HCT116 (cell line): Measurements from ENCODE around the gene TWIST2. TPM values are rescaled to one million over a fixed set of nuclear protein-coding genes. Genes with fewer than 3 reads are reported as not detected.

Experiments used
- ATAC-seq: fragments of 200-7000 bp; cut with Tn5 transposase; 2 replicates; pipeline ENCODE4 v1.9.1; 2020; ENCODE audit warnings: mild to moderate bottlenecking, moderate library complexity
- BruUV-seq: library from RNA; stranded (reverse); fragments of 400-500 nt; replicated peaks from 2 replicates; lab custom pipeline; 2021; lab: Mats Ljungman, UMichigan
- CTCF ChIA-PET: fragments of 300-600 bp; sonication (Branson Sonifier 250); formaldehyde crosslinking; loops from one replicate; lab custom pipeline; 2021; ENCODE audit warnings: antibody characterized with exemption; lab: Charles Lee
- POLR2A ChIA-PET: fragments of 300-600, 350-600 bp; sonication (Branson Sonifier 250); formaldehyde crosslinking; loops from one replicate; lab custom pipeline; 2021; ENCODE audit warnings: antibody characterized with exemption; lab: Charles Lee
- RAD21 ChIA-PET, 2 experiments: fragments of 300-600 bp; sonication (Branson Sonifier 250); formaldehyde crosslinking; loops; one replicate each; lab custom pipeline; 2023; ENCODE audit warnings: low total read pairs in 2 of 2; ENCODE audit not compliant: uncharacterized antibody in 2 of 2, unreplicated experiment in 2 of 2, low non-redundant PET in 1 of 2; lab: Charles Lee
- DNase-seq: peaks from one replicate; pipeline ENCODE4 v3.0.0-alpha.2; 2010; ENCODE audit warnings: low read depth, low spot score
- H2AFZ ChIP-seq: fragments of 200-600 bp; shearing (Covaris generic), sonication (generic); 2 replicates; pipeline ENCODE4 v1.6.1; 2017; ENCODE audit warnings: low read depth, mixed run types, mixed read lengths, antibody characterized with exemption, low read length; ENCODE audit not compliant: poor library complexity, severe bottlenecking
- H3K27ac ChIP-seq: 2 replicates; pipeline ENCODE4 v1.5.1; 2012; ENCODE audit warnings: low read depth, low read length
- H3K27me3 ChIP-seq: fragments of 200-600 bp; sonication (generic); 2 replicates; pipeline ENCODE4 v1.6.1; 2016; ENCODE audit warnings: mixed run types, low read length, mixed read lengths; ENCODE audit not compliant: insufficient read depth
- H3K36me3 ChIP-seq, 2 experiments: fragments of 200-500 bp in 1 of 2; fragments of 200-600 bp in 1 of 2; sonication (Bioruptor generic) in 1 of 2; sonication (generic) in 1 of 2; 2 replicates each; pipeline versions ENCODE4 v1.5.1 to v1.6.1; 2014 to 2016; ENCODE audit warnings: low read length in 2 of 2, inconsistent platforms in 1 of 2, mixed read lengths in 1 of 2, mixed run types in 1 of 2; ENCODE audit not compliant: insufficient read depth in 2 of 2, control insufficient read depth in 1 of 2
- H3K4me1 ChIP-seq, 2 experiments: fragments of 200-600 bp in 1 of 2; sonication (generic) in 1 of 2; 2 replicates each; pipeline versions ENCODE4 v1.5.1 to v1.6.1; 2012 to 2017; ENCODE audit warnings: low read length in 2 of 2, inconsistent platforms in 1 of 2, mild to moderate bottlenecking in 1 of 2, mixed read lengths in 1 of 2, mixed run types in 1 of 2, moderate library complexity in 1 of 2; ENCODE audit not compliant: insufficient read depth in 2 of 2, control insufficient read depth in 1 of 2
- H3K4me2 ChIP-seq: fragments of 200-600 bp; sonication (generic); 2 replicates; pipeline ENCODE4 v1.6.1; 2017; ENCODE audit warnings: mixed run types, low read length, mixed read lengths
- H3K4me3 ChIP-seq, 2 experiments: fragments of 200-600 bp in 1 of 2; sonication (generic) in 1 of 2; replicated peaks in 1 of 2; 2 replicates each; pipeline ENCODE4 v1.5.1; 2011 to 2016; ENCODE audit warnings: low read length in 2 of 2, control low read depth in 1 of 2, low read depth in 1 of 2, mild to moderate bottlenecking in 1 of 2, mixed read lengths in 1 of 2, mixed run types in 1 of 2
- H3K79me2 ChIP-seq: fragments of 200-600 bp; sonication (generic); 2 replicates; pipeline ENCODE4 v1.6.1; 2017; ENCODE audit warnings: mild to moderate bottlenecking, mixed run types, low read length, moderate library complexity, mixed read lengths; ENCODE audit not compliant: insufficient read depth
- H3K9ac ChIP-seq: fragments of 200-600 bp; sonication (generic); 2 replicates; pipeline ENCODE4 v1.6.1; 2016; ENCODE audit warnings: low read length, mixed read lengths
- H3K9me2 ChIP-seq: fragments of 200-600 bp; sonication (generic), shearing (Covaris generic); 2 replicates; pipeline ENCODE4 v1.6.1; 2017; ENCODE audit warnings: mixed run types, mild to moderate bottlenecking, moderate library complexity; ENCODE audit not compliant: insufficient read depth
- H3K9me3 ChIP-seq, 2 experiments: fragments of 200-500 bp in 1 of 2; fragments of 200-600 bp in 1 of 2; sonication (Bioruptor generic) in 1 of 2; sonication (generic) in 1 of 2; 2 replicates each; pipeline ENCODE4 v1.6.1; 2014 to 2017; ENCODE audit warnings: low read length in 2 of 2, mixed read lengths in 2 of 2, inconsistent platforms in 1 of 2, low read depth in 1 of 2, mild to moderate bottlenecking in 1 of 2, mixed run types in 1 of 2, moderate library complexity in 1 of 2; ENCODE audit not compliant: control insufficient read depth in 1 of 2, insufficient read depth in 1 of 2
- H4K20me1 ChIP-seq: fragments of 200-600 bp; sonication (generic), shearing (Covaris generic); 2 replicates; pipeline ENCODE4 v1.6.1; 2017; ENCODE audit warnings: mixed run types, mild to moderate bottlenecking, moderate library complexity; ENCODE audit not compliant: insufficient read depth
- ATF3 ChIP-seq: IDR thresholded peaks from 2 replicates; pipeline ENCODE4 v1.6.1; 2012
- CBX3 ChIP-seq: IDR thresholded peaks from 2 replicates; pipeline ENCODE4 v1.6.1; 2012; ENCODE audit warnings: low read depth
- CEBPB ChIP-seq: IDR thresholded peaks from 2 replicates; pipeline ENCODE4 v1.6.1; 2012; ENCODE audit warnings: low read depth
- CTCF ChIP-seq, 3 experiments: fragments of 200-600 bp in 1 of 3; sonication (generic) in 1 of 3; IDR thresholded peaks in 2 of 3; conservative IDR thresholded peaks in 1 of 3; 2 replicates each; pipeline ENCODE4 v1.5.1; 2012 to 2017; ENCODE audit warnings: low read depth in 2 of 3, low read length in 2 of 3, antibody characterized with exemption in 1 of 3, borderline replicate concordance in 1 of 3, control low read depth in 1 of 3, mild to moderate bottlenecking in 1 of 3, mixed read lengths in 1 of 3, mixed run types in 1 of 3, moderate library complexity in 1 of 3; ENCODE audit not compliant: insufficient read depth in 1 of 3
- EGR1 ChIP-seq: IDR thresholded peaks from 2 replicates; pipeline ENCODE4 v1.6.1; 2012; ENCODE audit warnings: low read depth
- ELF1 ChIP-seq: IDR thresholded peaks from 2 replicates; pipeline ENCODE4 v1.6.1; 2012; ENCODE audit warnings: low read depth, borderline replicate concordance
- FOSL1 ChIP-seq: IDR thresholded peaks from 2 replicates; pipeline ENCODE4 v1.6.1; 2012; ENCODE audit warnings: low read depth
- POLR2A ChIP-seq: IDR thresholded peaks from 2 replicates; pipeline ENCODE4 v1.7.0; 2011; ENCODE audit warnings: borderline replicate concordance; ENCODE audit not compliant: insufficient read depth, insufficient read length; ENCODE audit errors: extremely low read depth
- POLR2AphosphoS5 ChIP-seq: IDR thresholded peaks from 2 replicates; pipeline ENCODE4 v1.6.1; 2011; ENCODE audit warnings: mild to moderate bottlenecking, low read depth, low read length, moderate library complexity
- RAD21 ChIP-seq: IDR thresholded peaks from 2 replicates; pipeline ENCODE4 v1.6.1; 2012; ENCODE audit warnings: low read depth, mild to moderate bottlenecking
- TCF7L2 ChIP-seq: IDR thresholded peaks from 2 replicates; pipeline ENCODE4 v1.7.0; 2011; ENCODE audit warnings: borderline replicate concordance, inconsistent platforms; ENCODE audit not compliant: insufficient read depth, insufficient read length; ENCODE audit errors: extremely low read depth
- YY1 ChIP-seq: IDR thresholded peaks from 2 replicates; pipeline ENCODE4 v1.6.1; 2011; ENCODE audit warnings: low read length, low read depth, moderate library complexity, mild to moderate bottlenecking; ENCODE audit not compliant: insufficient replicate concordance; ENCODE audit errors: extremely low read depth
- ZFX ChIP-seq: fragments of 450-650 bp; IDR thresholded peaks from 2 replicates; pipeline ENCODE4 v1.6.1; 2017
- ZNF274 ChIP-seq: fragments of 200-500 bp; sonication (Bioruptor generic); IDR thresholded peaks from 2 replicates; pipeline ENCODE4 v1.6.1; 2014; ENCODE audit warnings: mild to moderate bottlenecking, low read depth, low read length, inconsistent platforms
- intact Hi-C: fragments of 100-400 bp; cut with micrococcal nuclease; formaldehyde crosslinking; loops from 2 replicates; pipeline ENCODE4 v1.10.0; 2022
- total RNA-seq: library from RNA; stranded (reverse); gene quantifications from one replicate; pipeline ENCODE4 v1.2.1, GENCODE V29; 2021; ENCODE audit not compliant: unreplicated experiment
- TF ChIP-seq, protein P1 (sequence below): IDR thresholded peaks from 2 replicates; pipeline ENCODE4 v1.6.1; 2011; ENCODE audit warnings: mild to moderate bottlenecking, low read length, moderate library complexity; ENCODE audit not compliant: insufficient replicate concordance; ENCODE audit errors: extremely low read depth
- TF ChIP-seq, protein P2 (sequence below): IDR thresholded peaks from 2 replicates; pipeline ENCODE4 v1.6.1; 2012; ENCODE audit warnings: low read depth

TWIST2 gene
- total RNA-seq, 1 experiment from 2014 or later, result not detected

DNA sequence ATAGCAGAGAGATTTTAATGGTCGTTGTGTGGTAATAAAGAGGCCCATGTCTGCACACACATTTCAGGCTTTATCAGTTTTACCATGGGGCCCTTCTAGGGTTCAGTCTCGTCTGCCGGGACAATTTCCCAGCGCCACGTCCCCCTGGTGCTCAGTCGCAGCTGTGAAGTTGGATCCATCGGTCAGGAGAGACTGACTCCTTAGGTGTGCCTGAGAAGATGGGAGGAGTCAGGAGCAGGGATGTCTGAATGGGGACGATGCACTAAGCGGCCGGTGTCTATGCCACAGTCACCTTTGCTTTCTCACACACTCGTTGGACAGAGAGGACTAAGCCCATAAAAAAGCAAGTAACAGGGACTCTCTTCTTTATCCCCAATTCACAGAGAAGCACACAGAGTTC, 71.4 kb downstream of the TWIST2 start (continued):
- TF ChIP-seq, protein P1, sequence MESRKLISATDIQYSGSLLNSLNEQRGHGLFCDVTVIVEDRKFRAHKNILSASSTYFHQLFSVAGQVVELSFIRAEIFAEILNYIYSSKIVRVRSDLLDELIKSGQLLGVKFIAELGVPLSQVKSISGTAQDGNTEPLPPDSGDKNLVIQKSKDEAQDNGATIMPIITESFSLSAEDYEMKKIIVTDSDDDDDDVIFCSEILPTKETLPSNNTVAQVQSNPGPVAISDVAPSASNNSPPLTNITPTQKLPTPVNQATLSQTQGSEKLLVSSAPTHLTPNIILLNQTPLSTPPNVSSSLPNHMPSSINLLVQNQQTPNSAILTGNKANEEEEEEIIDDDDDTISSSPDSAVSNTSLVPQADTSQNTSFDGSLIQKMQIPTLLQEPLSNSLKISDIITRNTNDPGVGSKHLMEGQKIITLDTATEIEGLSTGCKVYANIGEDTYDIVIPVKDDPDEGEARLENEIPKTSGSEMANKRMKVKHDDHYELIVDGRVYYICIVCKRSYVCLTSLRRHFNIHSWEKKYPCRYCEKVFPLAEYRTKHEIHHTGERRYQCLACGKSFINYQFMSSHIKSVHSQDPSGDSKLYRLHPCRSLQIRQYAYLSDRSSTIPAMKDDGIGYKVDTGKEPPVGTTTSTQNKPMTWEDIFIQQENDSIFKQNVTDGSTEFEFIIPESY, result no peak
- TF ChIP-seq ELF1 (no peak), ATF3 (no peak), YY1 (no peak), ZFX (no peak), FOSL1 (no peak), EGR1 (no peak), CEBPB (no peak), CBX3 (no peak)

DNA sequence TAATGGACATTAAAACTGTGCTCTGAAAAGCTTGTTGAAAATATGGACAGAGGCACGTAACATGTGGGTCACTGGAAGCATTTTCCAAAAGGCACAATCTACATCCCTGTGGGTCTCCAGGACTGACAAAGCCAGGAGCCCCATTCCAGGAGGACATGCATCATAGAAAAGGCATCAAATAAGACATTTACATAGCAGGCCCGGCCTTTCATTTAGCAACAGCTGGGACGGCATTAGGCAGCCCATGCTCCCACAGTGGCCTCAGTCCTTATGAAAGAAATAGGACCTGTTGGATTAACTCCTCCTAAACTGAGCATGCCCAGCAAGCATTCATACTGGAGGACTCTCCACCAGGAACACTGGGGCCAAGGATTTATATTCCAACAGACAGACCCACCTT, 72.2 kb downstream of the TWIST2 start:
- Histone ChIP-seq H3K9me3 (no peaks in the 10 kb centered on the region), H3K9me2 (no peaks in the 10 kb centered on the region), H3K4me2 (no peak overlapping the region), H2AFZ (no peak overlapping the region), H3K27me3 (no peaks in the 10 kb centered on the region), H4K20me1 (no peaks in the 10 kb centered on the region), H3K4me1 (peaks cover 0 to 13% of the 10 kb centered on the region in 2 experiments; a peak in 2 of 4 replicates), H3K4me3 (no peak overlapping the region), H3K9ac (no peak overlapping the region), H3K27ac (no peak overlapping the region), H3K36me3 (no peaks in the 10 kb centered on the region), H3K79me2 (no peaks in the 10 kb centered on the region)
- ATAC-seq, result no peak
- intact Hi-C loops, result no loop called here
- RAD21 ChIA-PET, result no interaction called here
- TF ChIP-seq ZNF274, result no peak
- TF ChIP-seq, protein P2, sequence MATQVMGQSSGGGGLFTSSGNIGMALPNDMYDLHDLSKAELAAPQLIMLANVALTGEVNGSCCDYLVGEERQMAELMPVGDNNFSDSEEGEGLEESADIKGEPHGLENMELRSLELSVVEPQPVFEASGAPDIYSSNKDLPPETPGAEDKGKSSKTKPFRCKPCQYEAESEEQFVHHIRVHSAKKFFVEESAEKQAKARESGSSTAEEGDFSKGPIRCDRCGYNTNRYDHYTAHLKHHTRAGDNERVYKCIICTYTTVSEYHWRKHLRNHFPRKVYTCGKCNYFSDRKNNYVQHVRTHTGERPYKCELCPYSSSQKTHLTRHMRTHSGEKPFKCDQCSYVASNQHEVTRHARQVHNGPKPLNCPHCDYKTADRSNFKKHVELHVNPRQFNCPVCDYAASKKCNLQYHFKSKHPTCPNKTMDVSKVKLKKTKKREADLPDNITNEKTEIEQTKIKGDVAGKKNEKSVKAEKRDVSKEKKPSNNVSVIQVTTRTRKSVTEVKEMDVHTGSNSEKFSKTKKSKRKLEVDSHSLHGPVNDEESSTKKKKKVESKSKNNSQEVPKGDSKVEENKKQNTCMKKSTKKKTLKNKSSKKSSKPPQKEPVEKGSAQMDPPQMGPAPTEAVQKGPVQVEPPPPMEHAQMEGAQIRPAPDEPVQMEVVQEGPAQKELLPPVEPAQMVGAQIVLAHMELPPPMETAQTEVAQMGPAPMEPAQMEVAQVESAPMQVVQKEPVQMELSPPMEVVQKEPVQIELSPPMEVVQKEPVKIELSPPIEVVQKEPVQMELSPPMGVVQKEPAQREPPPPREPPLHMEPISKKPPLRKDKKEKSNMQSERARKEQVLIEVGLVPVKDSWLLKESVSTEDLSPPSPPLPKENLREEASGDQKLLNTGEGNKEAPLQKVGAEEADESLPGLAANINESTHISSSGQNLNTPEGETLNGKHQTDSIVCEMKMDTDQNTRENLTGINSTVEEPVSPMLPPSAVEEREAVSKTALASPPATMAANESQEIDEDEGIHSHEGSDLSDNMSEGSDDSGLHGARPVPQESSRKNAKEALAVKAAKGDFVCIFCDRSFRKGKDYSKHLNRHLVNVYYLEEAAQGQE, result no peak
- TF ChIP-seq CEBPB, result no peak
- TF ChIP-seq RAD21, result no peak
- TF ChIP-seq EGR1, result no peak
- no peak for TF ChIP-seq POLR2AphosphoS5
- no peak for TF ChIP-seq TCF7L2
- TF ChIP-seq POLR2A, result no peak
- no peak for TF ChIP-seq CTCF (IDR thresholded peaks at IDR 0.05 in 2 of 3, conservative IDR thresholded peaks at IDR 0.05 in 1 of 3; ENCODE audit: borderline replicate concordance in 1 of 3, insufficient read depth in 1 of 3, low read depth in 2 of 3, low read length in 2 of 3)
- BruUV-seq, result no TSS peak
- POLR2A ChIA-PET, result no interaction called here
- CTCF ChIA-PET, result no interaction called here
- DNase-seq, result no peak
